CD4-positive, alpha-beta T cell (primary cell): ENCODE measurements around the gene TSC22D3. TPM values are rescaled to one million over a fixed set of nuclear protein-coding genes. Genes with fewer than 3 reads are reported as not detected.

ENCODE experiments used
- ATAC-seq: fragments of 200-7000 bp; cut with Tn5 transposase; one replicate; pipeline ENCODE4 v1.10.0; 2022; ENCODE audit warnings: mild to moderate bottlenecking; ENCODE audit not compliant: poor library complexity
- CTCF ChIA-PET: fragments of 350-600 bp; sonication (Branson Sonifier 250); formaldehyde crosslinking; loops from one replicate; lab custom pipeline; 2021; ENCODE audit warnings: antibody characterized with exemption, inconsistent platforms; lab: Charles Lee
- POLR2A ChIA-PET: fragments of 350-600 bp; sonication (Branson Sonifier 250); formaldehyde crosslinking; loops from one replicate; lab custom pipeline; 2021; ENCODE audit warnings: antibody characterized with exemption, inconsistent platforms; lab: Charles Lee
- DNase-seq, 14 experiments: peaks; one replicate each; pipeline ENCODE4 v3.0.0-alpha.2; 2013 to 2020; ENCODE audit warnings: mixed read lengths in 2 of 14
- H3K27ac ChIP-seq, 2 donors: one replicate each; pipeline versions ENCODE4 v1.5.1 to v1.7.0; 2013; ENCODE audit warnings: low read length in 2 of 2, low read depth in 1 of 2, mild to moderate bottlenecking in 1 of 2
- H3K27me3 ChIP-seq, 2 experiments: 1 replicate in 1 of 2; 2 replicates in 1 of 2; pipeline versions ENCODE4 v1.6.1 to v1.7.0; 2013; ENCODE audit warnings: low read length in 2 of 2, control low read depth in 1 of 2, mild to moderate bottlenecking in 1 of 2, moderate library complexity in 1 of 2; ENCODE audit not compliant: insufficient read depth in 2 of 2, control insufficient read depth in 1 of 2
- H3K36me3 ChIP-seq: one replicate; pipeline ENCODE4 v1.6.1; 2013; ENCODE audit warnings: low read length, control low read depth; ENCODE audit not compliant: insufficient read depth
- H3K4me1 ChIP-seq: one replicate; pipeline ENCODE4 v1.6.1; 2013; ENCODE audit warnings: low read length, control low read depth; ENCODE audit not compliant: insufficient read depth
- H3K4me3 ChIP-seq: one replicate; pipeline ENCODE4 v1.5.1; 2013; ENCODE audit warnings: mild to moderate bottlenecking, low read length, moderate library complexity
- H3K9me3 ChIP-seq, 2 experiments: 1 replicate in 1 of 2; 2 replicates in 1 of 2; pipeline versions ENCODE4 v1.6.1 to v1.7.0; 2013; ENCODE audit warnings: low read length in 2 of 2, mild to moderate bottlenecking in 2 of 2, control low read depth in 1 of 2, moderate library complexity in 1 of 2; ENCODE audit not compliant: control insufficient read depth in 1 of 2, insufficient read depth in 1 of 2
- H3K27ac Mint-ChIP-seq: one replicate; pipeline ENCODE4 v1.8.0; 2020; ENCODE audit warnings: mixed read lengths
- H3K27me3 Mint-ChIP-seq: one replicate; pipeline ENCODE4 v1.8.0; 2021; ENCODE audit warnings: mixed read lengths
- H3K36me3 Mint-ChIP-seq: one replicate; pipeline ENCODE4 v1.8.0; 2021; ENCODE audit warnings: low read depth, mixed read lengths
- H3K4me1 Mint-ChIP-seq: one replicate; pipeline ENCODE4 v1.8.0; 2021; ENCODE audit warnings: low read depth, mixed read lengths
- H3K4me3 Mint-ChIP-seq: one replicate; pipeline ENCODE4 v1.8.0; 2020; ENCODE audit warnings: mild to moderate bottlenecking, mixed read lengths
- H3K9me3 Mint-ChIP-seq: one replicate; pipeline ENCODE4 v1.8.0; 2020; ENCODE audit warnings: mixed read lengths
- intact Hi-C, 2 experiments: fragments of 100-400 bp; cut with DNase I in 1 of 2; cut with micrococcal nuclease in 1 of 2; formaldehyde crosslinking; loops; one replicate each; pipeline versions ENCODE4 v1.15.1 to v1.9.0; 2023 to 2025; cut with DNase I, micrococcal nuclease
- total RNA-seq, 174 experiments: library from RNA in 2 of 174; stranded (reverse) in 2 of 174; gene quantifications; one replicate each; pipeline ENCODE4 v1.2.3 and lab custom pipeline; 2021 to 2026
- TF ChIP-seq, protein P1 (sequence below): fragments of 200-600 bp; IDR thresholded peaks from one replicate; pipeline ENCODE4 v1.8.0; 2022; ENCODE audit warnings: antibody characterized with exemption, mild to moderate bottlenecking

TSC22D3 gene
- total RNA-seq, 2 experiments from 2014 or later = 3,132 to 3,144 TPM

DNA sequence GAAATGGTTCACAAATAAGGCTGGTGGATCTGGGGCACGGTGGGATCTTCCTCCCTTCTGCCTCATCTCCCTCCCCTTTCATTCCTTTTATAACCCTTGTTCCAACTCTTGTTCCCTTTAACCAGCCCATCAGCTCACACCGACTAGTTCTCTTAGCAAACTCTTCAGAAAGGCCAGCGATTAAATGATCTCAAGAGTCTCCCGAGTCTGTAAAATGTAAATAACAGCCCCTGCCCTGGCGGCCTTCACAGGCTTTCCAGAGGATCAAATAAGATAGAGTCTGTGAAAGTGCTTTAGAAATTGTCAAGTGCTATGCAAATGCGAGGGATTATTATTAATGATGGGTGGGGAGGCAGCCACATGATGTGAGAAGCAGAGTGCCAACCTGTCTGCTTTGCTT is 27.1 kb downstream of the TSC22D3 start:
- intact Hi-C loops = loop anchor here in 1 of 2 experiments (10.0 kb wide), 1 partner anchor 146 kb away; no protein-coding TSS in a partner anchor
- POLR2A ChIA-PET = no interaction called here
- CTCF ChIA-PET = interaction anchor here (0.9 kb wide), 1 partner anchor 76 kb away, joined by 3 read pairs; no protein-coding TSS in a partner anchor

GRCh38 chrX:107747596-107748161 is 27.9 kb downstream of the TSC22D3 start:
- intact Hi-C loops = loop anchor here in 1 of 2 experiments (10.0 kb wide), 1 partner anchor 147 kb away; no protein-coding TSS in a partner anchor
- H3K27me3 Mint-ChIP-seq = no peaks in the 10 kb centered on the region
- Histone ChIP-seq H3K27ac (no peak overlapping the region), H3K27me3 (no peaks in the 10 kb centered on the region), H3K36me3 (no peaks in the 10 kb centered on the region), H3K4me3 (no peak overlapping the region), H3K4me1 (peaks cover 11% of the 10 kb centered on the region), H3K9me3 (no peaks in the 10 kb centered on the region)
- DNase-seq (no peak), ATAC-seq (no peak)
- no peak overlapping the region for H3K27ac Mint-ChIP-seq
- H3K4me1 Mint-ChIP-seq = peaks cover 11% of the 10 kb centered on the region
- POLR2A ChIA-PET = no interaction called here
- CTCF ChIA-PET = interaction anchor here (0.9 kb wide), 1 partner anchor 75 kb away, joined by 3 read pairs; no protein-coding TSS in a partner anchor
- no peak overlapping the region for H3K4me3 Mint-ChIP-seq
- TF ChIP-seq, protein P1, sequence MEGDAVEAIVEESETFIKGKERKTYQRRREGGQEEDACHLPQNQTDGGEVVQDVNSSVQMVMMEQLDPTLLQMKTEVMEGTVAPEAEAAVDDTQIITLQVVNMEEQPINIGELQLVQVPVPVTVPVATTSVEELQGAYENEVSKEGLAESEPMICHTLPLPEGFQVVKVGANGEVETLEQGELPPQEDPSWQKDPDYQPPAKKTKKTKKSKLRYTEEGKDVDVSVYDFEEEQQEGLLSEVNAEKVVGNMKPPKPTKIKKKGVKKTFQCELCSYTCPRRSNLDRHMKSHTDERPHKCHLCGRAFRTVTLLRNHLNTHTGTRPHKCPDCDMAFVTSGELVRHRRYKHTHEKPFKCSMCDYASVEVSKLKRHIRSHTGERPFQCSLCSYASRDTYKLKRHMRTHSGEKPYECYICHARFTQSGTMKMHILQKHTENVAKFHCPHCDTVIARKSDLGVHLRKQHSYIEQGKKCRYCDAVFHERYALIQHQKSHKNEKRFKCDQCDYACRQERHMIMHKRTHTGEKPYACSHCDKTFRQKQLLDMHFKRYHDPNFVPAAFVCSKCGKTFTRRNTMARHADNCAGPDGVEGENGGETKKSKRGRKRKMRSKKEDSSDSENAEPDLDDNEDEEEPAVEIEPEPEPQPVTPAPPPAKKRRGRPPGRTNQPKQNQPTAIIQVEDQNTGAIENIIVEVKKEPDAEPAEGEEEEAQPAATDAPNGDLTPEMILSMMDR = no peak
- H3K9me3 Mint-ChIP-seq = no peaks in the 10 kb centered on the region
- no peaks in the 10 kb centered on the region for H3K36me3 Mint-ChIP-seq

More for the DNA sequence above, 27.1 kb downstream of the TSC22D3 start:
- Mint-ChIP-seq H3K27me3 (no peaks in the 10 kb centered on the region), H3K9me3 (no peaks in the 10 kb centered on the region), H3K27ac (peak overlapping the region; percentile 49), H3K4me3 (no peak overlapping the region), H3K4me1 (peaks cover 5% of the 10 kb centered on the region), H3K36me3 (no peaks in the 10 kb centered on the region)
- ATAC-seq (no peak), DNase-seq (no peak)
- TF ChIP-seq, protein P1 = no peak
- Histone ChIP-seq H3K27me3 (no peaks in the 10 kb centered on the region), H3K27ac (no peak overlapping the region), H3K9me3 (no peaks in the 10 kb centered on the region), H3K36me3 (no peaks in the 10 kb centered on the region), H3K4me3 (no peak overlapping the region), H3K4me1 (peaks cover 3% of the 10 kb centered on the region)

DNA sequence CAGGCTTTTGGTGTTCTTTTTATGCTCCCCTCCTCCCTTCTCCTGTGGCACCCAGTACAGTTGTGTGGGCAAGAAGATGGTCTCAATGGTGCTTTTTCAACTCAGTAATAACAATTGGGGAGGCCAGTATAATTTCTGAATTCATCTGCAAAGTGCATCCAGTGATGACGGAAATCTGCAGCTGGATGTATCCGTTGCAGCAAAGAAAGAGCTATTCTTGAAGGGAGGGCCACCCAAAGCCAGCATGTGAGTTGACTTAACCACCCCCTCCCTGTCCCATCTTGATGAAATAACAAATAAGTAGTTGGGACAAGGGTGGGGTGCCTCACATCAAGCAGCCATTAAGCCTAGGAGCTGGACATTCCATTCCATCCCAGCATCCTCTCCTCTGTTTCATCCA is 30.7 kb downstream of the TSC22D3 start:
- H3K36me3 Mint-ChIP-seq = peaks cover 13% of the 10 kb centered on the region
- H3K27ac ChIP-seq = no peak overlapping the region
- ATAC-seq (no peak), DNase-seq (no peak)
- POLR2A ChIA-PET = interaction anchor here (1.3 to 1.8 kb wide), 2 partner anchors 30 to 71 kb away, joined by 5 to 8 read pairs; partner anchors contain the start of gene TSC22D3
- TF ChIP-seq, protein P1 = no peak
- CTCF ChIA-PET = interaction anchor here (5.3 kb wide), 1 partner anchor 71 kb away, joined by 29 read pairs; no protein-coding TSS in a partner anchor
- H3K27me3 ChIP-seq = no peaks in the 10 kb centered on the region
- intact Hi-C loops = loop anchor here in 1 of 2 experiments (2.0 to 10.0 kb wide), 2 partner anchors 22 to 150 kb away; no protein-coding TSS in a partner anchor
- no peaks in the 10 kb centered on the region for H3K36me3 ChIP-seq
- peaks cover 39% of the 10 kb centered on the region for H3K4me1 Mint-ChIP-seq
- H3K9me3 ChIP-seq = no peaks in the 10 kb centered on the region
- H3K4me1 ChIP-seq = peaks cover 36% of the 10 kb centered on the region
- peaks cover 7% of the 10 kb centered on the region for H3K27me3 Mint-ChIP-seq
- H3K4me3 Mint-ChIP-seq = no peak overlapping the region
- no peak overlapping the region for H3K4me3 ChIP-seq
- no peaks in the 10 kb centered on the region for H3K9me3 Mint-ChIP-seq
- H3K27ac Mint-ChIP-seq = peak overlapping the region; percentile 62
